H9 (cell line): ENCODE results near the gene FAM171A1. TPM values are rescaled to one million over a fixed set of nuclear protein-coding genes. Genes with fewer than 3 reads are reported as not detected.

Experiments used
- DNase-seq: peaks from one replicate; pipeline ENCODE4 v3.0.0-alpha.2; 2017
- H2AFZ ChIP-seq: one replicate; pipeline ENCODE4 v1.6.1; 2013; ENCODE audit warnings: mild to moderate bottlenecking, low read length, control low read depth, moderate library complexity
- H2AK5ac ChIP-seq: 2 replicates; pipeline ENCODE4 v1.6.1; 2013; ENCODE audit warnings: low read length, control low read depth, mixed read lengths; ENCODE audit not compliant: insufficient read length
- H2BK120ac ChIP-seq: one replicate; pipeline ENCODE4 v1.6.1; 2013; ENCODE audit warnings: low read depth, mild to moderate bottlenecking, low read length, control low read depth, inconsistent platforms; ENCODE audit not compliant: poor library complexity, severe bottlenecking
- H2BK12ac ChIP-seq: 2 replicates; pipeline ENCODE4 v1.6.1; 2013; ENCODE audit warnings: low read length, control low read depth, mixed read lengths, low read depth; ENCODE audit not compliant: insufficient read length
- H2BK15ac ChIP-seq: 2 replicates; pipeline ENCODE4 v1.6.1; 2013; ENCODE audit warnings: low read depth, low read length, control low read depth
- H2BK20ac ChIP-seq: one replicate; pipeline ENCODE4 v1.6.1; 2013; ENCODE audit warnings: low read depth, mild to moderate bottlenecking, low read length, control low read depth, inconsistent platforms; ENCODE audit not compliant: poor library complexity, severe bottlenecking
- H2BK5ac ChIP-seq: 2 replicates; pipeline ENCODE4 v1.6.1; 2013; ENCODE audit warnings: low read length, control low read depth, mixed read lengths; ENCODE audit not compliant: insufficient read length
- H3K14ac ChIP-seq: 2 replicates; pipeline ENCODE4 v1.6.1; 2013; ENCODE audit warnings: low read length, control low read depth; ENCODE audit not compliant: insufficient read depth
- H3K18ac ChIP-seq: 2 replicates; pipeline ENCODE4 v1.6.1; 2013; ENCODE audit warnings: low read depth, mild to moderate bottlenecking, mixed read lengths, low read length, control low read depth; ENCODE audit not compliant: insufficient read length
- H3K23ac ChIP-seq: 2 replicates; pipeline ENCODE4 v1.6.1; 2013; ENCODE audit warnings: low read length, control low read depth, mixed read lengths, low read depth; ENCODE audit not compliant: insufficient read length
- H3K23me2 ChIP-seq: 2 replicates; pipeline ENCODE4 v1.6.1; 2013; ENCODE audit warnings: low read depth, mild to moderate bottlenecking, mixed read lengths, low read length, control low read depth; ENCODE audit not compliant: insufficient read length, poor library complexity, severe bottlenecking
- H3K27ac ChIP-seq: 2 replicates; pipeline ENCODE4 v1.5.1; 2013; ENCODE audit warnings: low read length, control low read depth, mixed read lengths, low read depth; ENCODE audit not compliant: insufficient read length
- H3K27me3 ChIP-seq: 2 replicates; pipeline ENCODE4 v1.6.1; 2013; ENCODE audit warnings: low read length, control low read depth, inconsistent platforms; ENCODE audit not compliant: insufficient read depth
- H3K4ac ChIP-seq: 2 replicates; pipeline ENCODE4 v1.6.1; 2013; ENCODE audit warnings: low read depth, mild to moderate bottlenecking, control low read depth, inconsistent platforms, low read length, moderate library complexity
- H3K4me1 ChIP-seq: 2 replicates; pipeline ENCODE4 v1.6.1; 2013; ENCODE audit warnings: low read length, control low read depth, inconsistent platforms; ENCODE audit not compliant: insufficient read depth
- H3K4me2 ChIP-seq: 2 replicates; pipeline ENCODE4 v1.6.1; 2013; ENCODE audit warnings: low read length, control low read depth, mixed read lengths; ENCODE audit not compliant: insufficient read length, insufficient read depth
- H3K56ac ChIP-seq: 2 replicates; pipeline ENCODE4 v1.6.1; 2013; ENCODE audit warnings: low read depth, mild to moderate bottlenecking, mixed read lengths, low read length, control low read depth; ENCODE audit not compliant: insufficient read length
- H3K79me1 ChIP-seq: 2 replicates; pipeline ENCODE4 v1.6.1; 2013; ENCODE audit warnings: low read depth, mild to moderate bottlenecking, moderate library complexity, low read length, control low read depth, inconsistent platforms; ENCODE audit not compliant: insufficient read depth, poor library complexity, severe bottlenecking
- H3K79me2 ChIP-seq: 2 replicates; pipeline ENCODE4 v1.6.1; 2013; ENCODE audit warnings: low read length, control low read depth, inconsistent platforms; ENCODE audit not compliant: insufficient read depth
- H3K9ac ChIP-seq: 2 replicates; pipeline ENCODE4 v1.6.1; 2013; ENCODE audit warnings: low read length, control low read depth, mixed read lengths; ENCODE audit not compliant: insufficient read length; ENCODE audit errors: extremely low read depth
- H3K9me3 ChIP-seq: one replicate; pipeline ENCODE4 v1.6.1; 2013; ENCODE audit warnings: low read depth, low read length, inconsistent platforms; ENCODE audit not compliant: control insufficient read depth
- H3T11ph ChIP-seq: one replicate; pipeline ENCODE4 v1.6.1; 2013; ENCODE audit warnings: mild to moderate bottlenecking, low read length, control low read depth, inconsistent platforms
- H4K20me1 ChIP-seq: one replicate; pipeline ENCODE4 v1.6.1; 2013; ENCODE audit not compliant: control insufficient read depth, insufficient read length, insufficient read depth
- H4K5ac ChIP-seq: 2 replicates; pipeline ENCODE4 v1.6.1; 2013; ENCODE audit warnings: low read depth, mild to moderate bottlenecking, mixed read lengths, low read length, control low read depth; ENCODE audit not compliant: insufficient read length
- H4K8ac ChIP-seq: replicated peaks from 2 replicates; pipeline ENCODE4 v1.6.1; 2013; ENCODE audit warnings: low read length, control low read depth, mixed read lengths, low read depth; ENCODE audit not compliant: insufficient read length
- H4K91ac ChIP-seq: 2 replicates; pipeline ENCODE4 v1.6.1; 2013; ENCODE audit warnings: low read depth, mild to moderate bottlenecking, moderate library complexity, mixed read lengths, low read length, control low read depth; ENCODE audit not compliant: insufficient read length
- H3K27ac Mint-ChIP-seq, 3 experiments: 2 replicates in 2 of 3; 3 replicates in 1 of 3; pipeline ENCODE4 v1.8.0; 2020 to 2021; ENCODE audit warnings: mixed read lengths in 3 of 3, mild to moderate bottlenecking in 1 of 3, moderate library complexity in 1 of 3
- H3K27me3 Mint-ChIP-seq: 2 replicates; pipeline ENCODE4 v1.8.0; 2021; ENCODE audit warnings: low read depth, mild to moderate bottlenecking, moderate library complexity, mixed read lengths
- H3K36me3 Mint-ChIP-seq, 3 experiments: 2 replicates in 2 of 3; 3 replicates in 1 of 3; pipeline ENCODE4 v1.8.0; 2020 to 2021; ENCODE audit warnings: low read depth in 3 of 3, mixed read lengths in 3 of 3; ENCODE audit not compliant: insufficient read depth in 1 of 3
- H3K4me1 Mint-ChIP-seq, 2 experiments: 2 replicates each; pipeline ENCODE4 v1.8.0; 2020; ENCODE audit warnings: mixed read lengths in 2 of 2
- H3K4me3 Mint-ChIP-seq, 2 experiments: 2 replicates in 1 of 2; 3 replicates in 1 of 2; pipeline ENCODE4 v1.8.0; 2020 to 2021; ENCODE audit warnings: mild to moderate bottlenecking in 2 of 2, mixed read lengths in 2 of 2, moderate library complexity in 1 of 2
- H3K9me3 Mint-ChIP-seq, 2 experiments: 2 replicates in 1 of 2; 3 replicates in 1 of 2; pipeline ENCODE4 v1.8.0; 2020; ENCODE audit warnings: mild to moderate bottlenecking in 2 of 2, mixed read lengths in 2 of 2, moderate library complexity in 1 of 2
- CTCF ChIP-seq: fragments of 200-600 bp; sonication (generic); conservative IDR thresholded peaks from 3 replicates; pipeline ENCODE4 v1.8.0; 2021; ENCODE audit warnings: antibody characterized with exemption, mild to moderate bottlenecking
- WGBS: extraction: QIAGEN DNeasy Blood & Tissue Kit; methylation state at CpG from one replicate; pipeline ENCODE4 v1.1.7; 2013; ENCODE audit warnings: missing lambda C conversion rate, low lambda C conversion rate, mixed read lengths; ENCODE audit not compliant: insufficient read length; ENCODE audit errors: extremely low coverage; 5-methylcytosine and 5-hydroxymethylcytosine counted together
- total RNA-seq: library from RNA; stranded (reverse); gene quantifications from 2 replicates; pipeline ENCODE4 v1.2.1, GENCODE V29; 2021

FAM171A1 gene
- total RNA-seq, 1 experiment from 2014 or later = 37.4 TPM

GRCh38 chr10:15182540-15183207 lies 188.4 kb downstream of the FAM171A1 start:
- H2BK120ac ChIP-seq = no peak overlapping the region
- H3K9ac ChIP-seq = no peak overlapping the region
- H3K27ac ChIP-seq = no peak overlapping the region
- no CpG with 5 or more reads among the region's 8 CpGs for WGBS
- no peaks in the 10 kb centered on the region for H3K4me1 Mint-ChIP-seq
- no peak overlapping the region for H3K4me3 Mint-ChIP-seq
- no peaks in the 10 kb centered on the region for H3K23me2 ChIP-seq
- H3K14ac ChIP-seq = no peak overlapping the region
- H3K27ac Mint-ChIP-seq = no peak overlapping the region
- H3K79me2 ChIP-seq = no peaks in the 10 kb centered on the region
- no peak overlapping the region for H4K91ac ChIP-seq
- TF ChIP-seq CTCF = no peak
- H4K20me1 ChIP-seq = no peaks in the 10 kb centered on the region
- H3K36me3 Mint-ChIP-seq = no peaks in the 10 kb centered on the region
- H3K56ac ChIP-seq = no peak overlapping the region
- H2AK5ac ChIP-seq = no peak overlapping the region
- H3K9me3 Mint-ChIP-seq = no peaks in the 10 kb centered on the region; a peak in 1 of 5 replicates
- no peak overlapping the region for H4K8ac ChIP-seq
- no peak overlapping the region for H2BK5ac ChIP-seq
- no peak overlapping the region for H3K23ac ChIP-seq
- H3K27me3 ChIP-seq = 0 out of 2 replicates have a peak, but pooled peaks cover 2% of the 10 kb centered on the region
- no peaks in the 10 kb centered on the region for H3K9me3 ChIP-seq
- no peak overlapping the region for H2BK12ac ChIP-seq
- H3T11ph ChIP-seq = no peak overlapping the region
- no peak overlapping the region for H2BK15ac ChIP-seq
- no peak overlapping the region for H3K4me2 ChIP-seq
- H3K18ac ChIP-seq = no peak overlapping the region
- peaks cover 11% of the 10 kb centered on the region for H3K27me3 Mint-ChIP-seq
- no peaks in the 10 kb centered on the region for H3K4me1 ChIP-seq
- no peak overlapping the region for H3K4ac ChIP-seq
- no peak overlapping the region for H4K5ac ChIP-seq
- no peaks in the 10 kb centered on the region for H3K79me1 ChIP-seq
- H2AFZ ChIP-seq = no peak overlapping the region
- H2BK20ac ChIP-seq = no peak overlapping the region
- no peak for DNase-seq
